Neural progenitor cell (in vitro differentiated cells): Measurements from ENCODE around the gene PTH2.

Source experiments
- CTCF ChIP-seq: fragments of 200-600 bp; sonication (generic); IDR thresholded peaks from 2 replicates; pipeline ENCODE4 v1.5.1; 2017; ENCODE audit warnings: antibody characterized with exemption, mild to moderate bottlenecking
- EZH2phosphoT487 ChIP-seq: fragments of 200-600 bp; sonication (generic); IDR thresholded peaks from 2 replicates; pipeline ENCODE4 v1.6.1; 2017; ENCODE audit warnings: antibody characterized with exemption

DNA sequence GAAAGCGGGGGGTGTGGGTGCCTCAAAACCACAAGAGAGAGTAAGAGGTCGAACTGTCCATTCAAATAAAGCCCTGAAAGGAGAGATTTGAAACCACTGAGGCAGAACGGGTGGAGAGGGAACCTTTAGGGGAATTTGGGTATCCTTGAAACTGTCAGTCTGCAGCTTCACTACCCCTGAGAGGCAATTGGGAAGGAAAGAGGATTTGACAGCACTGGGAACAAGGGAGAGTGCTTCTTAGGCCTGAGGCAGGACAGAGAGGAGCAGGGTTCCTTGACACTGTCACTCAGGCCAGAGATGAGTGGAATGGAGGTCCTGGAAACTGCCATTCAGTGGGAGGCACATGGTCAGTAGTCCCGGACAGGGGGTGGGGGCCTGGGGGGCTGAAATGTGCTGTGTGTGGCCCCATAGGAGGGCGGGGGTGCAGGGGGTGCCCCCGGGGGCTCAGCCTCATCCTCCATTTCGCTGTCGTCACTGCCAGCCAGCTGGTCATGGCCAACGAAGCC lies 7.0 kb upstream of the PTH2 start:
- TF ChIP-seq CTCF (no peak), EZH2phosphoT487 (no peak)
